IMR-90 (cell line): ENCODE results near the gene LIG1. TPM values are rescaled to one million over a fixed set of nuclear protein-coding genes. Genes with fewer than 3 reads are reported as not detected.

ENCODE experiments used
- ATAC-seq: fragments of 200-7000 bp; cut with Tn5 transposase; 2 replicates; pipeline ENCODE4 v1.9.1; 2020; ENCODE audit warnings: low read depth, mild to moderate bottlenecking, moderate library complexity
- BruUV-seq: library from RNA; stranded (reverse); fragments of 400-500 nt; replicated peaks from 2 replicates; lab custom pipeline; 2021; lab: Mats Ljungman, UMichigan
- CTCF ChIA-PET: fragments of 300-600 bp; formaldehyde crosslinking; extraction: SDS; loops from one replicate; lab custom pipeline; 2021; ENCODE audit warnings: antibody characterized with exemption; lab: Yijun Ruan, JAX
- POLR2A ChIA-PET: fragments of 300-600 bp; sonication (Branson Sonifier 250); formaldehyde crosslinking; loops from one replicate; lab custom pipeline; 2022; ENCODE audit warnings: antibody characterized with exemption; ENCODE audit not compliant: unreplicated experiment; lab: Charles Lee
- DNase-seq: peaks from one replicate; pipeline ENCODE4 v3.0.0; 2013
- H2AFZ ChIP-seq: replicated peaks from 2 replicates; pipeline ENCODE3; 2013; ENCODE audit warnings: low read length, mild to moderate bottlenecking; ENCODE audit not compliant: poor library complexity
- H2AK5ac ChIP-seq: 2 replicates; pipeline ENCODE4 v1.6.1; 2013; ENCODE audit warnings: low read depth, low read length, inconsistent platforms
- H2AK9ac ChIP-seq: replicated peaks from 2 replicates; pipeline ENCODE3; 2013; ENCODE audit warnings: mild to moderate bottlenecking, low read depth, low read length, moderate library complexity; ENCODE audit not compliant: poor library complexity
- H2BK120ac ChIP-seq: 2 replicates; pipeline ENCODE4 v1.6.1; 2013; ENCODE audit warnings: low read depth, low read length, inconsistent platforms
- H2BK15ac ChIP-seq: 3 replicates; pipeline ENCODE4 v1.6.1; 2013; ENCODE audit warnings: low read depth, low read length, inconsistent platforms
- H2BK20ac ChIP-seq: 2 replicates; pipeline ENCODE4 v1.6.1; 2013; ENCODE audit warnings: low read depth, mild to moderate bottlenecking, inconsistent platforms, low read length, moderate library complexity
- H2BK5ac ChIP-seq: 2 replicates; pipeline ENCODE4 v1.6.1; 2013; ENCODE audit warnings: mild to moderate bottlenecking, low read depth, low read length, inconsistent platforms; ENCODE audit not compliant: poor library complexity, severe bottlenecking
- H3K14ac ChIP-seq: replicated peaks from 2 replicates; pipeline ENCODE4 v1.6.1; 2013; ENCODE audit warnings: low read depth, low read length, inconsistent platforms
- H3K18ac ChIP-seq: 2 replicates; pipeline ENCODE4 v1.6.1; 2013; ENCODE audit warnings: low read depth, low read length, control low read depth
- H3K23ac ChIP-seq: 2 replicates; pipeline ENCODE4 v1.6.1; 2013; ENCODE audit warnings: low read depth, low read length, inconsistent platforms
- H3K27ac ChIP-seq: 2 replicates; pipeline ENCODE4 v1.5.1; 2013; ENCODE audit warnings: mild to moderate bottlenecking, control low read depth, low read length; ENCODE audit not compliant: insufficient read depth
- H3K27me3 ChIP-seq: 2 replicates; pipeline ENCODE4 v1.6.1; 2013; ENCODE audit warnings: low read length; ENCODE audit not compliant: control insufficient read depth, insufficient read depth
- H3K36me3 ChIP-seq: 2 replicates; pipeline ENCODE4 v1.6.1; 2013; ENCODE audit warnings: low read length, mixed read lengths; ENCODE audit not compliant: control insufficient read depth, insufficient read depth
- H3K4ac ChIP-seq: 2 replicates; pipeline ENCODE4 v1.6.1; 2013; ENCODE audit warnings: low read depth, low read length, inconsistent platforms
- H3K4me1 ChIP-seq: 2 replicates; pipeline ENCODE4 v1.6.1; 2013; ENCODE audit warnings: low read length, mixed read lengths; ENCODE audit not compliant: control insufficient read depth, insufficient read depth
- H3K4me2 ChIP-seq: 2 replicates; pipeline ENCODE4 v1.6.1; 2013; ENCODE audit warnings: low read depth, mild to moderate bottlenecking, control low read depth, low read length, moderate library complexity
- H3K4me3 ChIP-seq: 2 replicates; pipeline ENCODE4 v1.5.1; 2013; ENCODE audit warnings: low read depth, mild to moderate bottlenecking, control low read depth, low read length, moderate library complexity; ENCODE audit not compliant: insufficient read depth
- H3K56ac ChIP-seq: 2 replicates; pipeline ENCODE4 v1.6.1; 2013; ENCODE audit warnings: low read length, inconsistent platforms; ENCODE audit not compliant: insufficient read depth; ENCODE audit errors: extremely low read depth
- H3K79me1 ChIP-seq, 2 experiments: 2 replicates each; pipeline ENCODE4 v1.6.1; 2013; ENCODE audit warnings: low read length in 2 of 2, inconsistent platforms in 1 of 2, low read depth in 1 of 2
- H3K9ac ChIP-seq: 2 replicates; pipeline ENCODE4 v1.6.1; 2013; ENCODE audit warnings: low read depth, low read length, control low read depth
- H3K9me1 ChIP-seq: 2 replicates; pipeline ENCODE4 v1.6.1; 2013; ENCODE audit warnings: low read length, inconsistent platforms; ENCODE audit not compliant: insufficient read depth
- H3K9me3 ChIP-seq: 2 replicates; pipeline ENCODE4 v1.6.1; 2013; ENCODE audit warnings: low read length; ENCODE audit not compliant: control insufficient read depth, insufficient read depth
- H4K20me1 ChIP-seq: 2 replicates; pipeline ENCODE4 v1.6.1; 2013; ENCODE audit warnings: low read length, inconsistent platforms; ENCODE audit not compliant: insufficient read depth
- H4K5ac ChIP-seq: 2 replicates; pipeline ENCODE4 v1.6.1; 2013; ENCODE audit warnings: mild to moderate bottlenecking, low read depth, low read length, control low read depth
- H4K8ac ChIP-seq, 2 experiments: 2 replicates each; pipeline ENCODE4 v1.6.1; 2013; ENCODE audit warnings: low read depth in 2 of 2, low read length in 2 of 2, control low read depth in 1 of 2, inconsistent platforms in 1 of 2
- H4K91ac ChIP-seq: 2 replicates; pipeline ENCODE4 v1.6.1; 2013; ENCODE audit warnings: low read depth, low read length, inconsistent platforms; ENCODE audit not compliant: insufficient read depth
- CHD1 ChIP-seq: IDR thresholded peaks from 2 replicates; pipeline ENCODE4 v1.6.1; 2012; ENCODE audit warnings: low read depth, low read length, improper control_type of control experiment
- MAZ ChIP-seq: IDR thresholded peaks from 2 replicates; pipeline ENCODE4 v1.6.1; 2012; ENCODE audit warnings: low read depth, mild to moderate bottlenecking, low read length, improper control_type of control experiment, moderate library complexity, borderline replicate concordance
- MXI1 ChIP-seq: IDR thresholded peaks from 2 replicates; pipeline ENCODE4 v1.6.1; 2012; ENCODE audit warnings: low read depth, mild to moderate bottlenecking, low read length, moderate library complexity, borderline replicate concordance
- RFX5 ChIP-seq: IDR thresholded peaks from 2 replicates; pipeline ENCODE4 v1.8.0; 2012; ENCODE audit warnings: low read depth, mild to moderate bottlenecking, low read length, moderate library complexity
- USF2 ChIP-seq: fragments of 150-350 bp; IDR thresholded peaks from 2 replicates; pipeline ENCODE4 v1.6.1; 2017; ENCODE audit warnings: mild to moderate bottlenecking, antibody characterized with exemption, low read length, low read depth
- WGBS, 2 experiments: methylation state at CpG; one replicate each; pipeline versions ENCODE4 v1.1.5 to v1.1.7; 2013; ENCODE audit warnings: missing lambda C conversion rate in 2 of 2; ENCODE audit not compliant: insufficient read length in 1 of 2; ENCODE audit errors: extremely low coverage in 2 of 2; 5-methylcytosine and 5-hydroxymethylcytosine counted together
- dilution Hi-C: fragments of 300-500 bp; cut with HindIII; formaldehyde crosslinking; loops from one replicate; pipeline ENCODE4 v1.14.3; 2018; ENCODE audit warnings: low sequenced_read_pairs; ENCODE audit not compliant: unreplicated experiment
- in situ Hi-C: fragments of 300-500 bp; cut with MboI; formaldehyde crosslinking; loops from 3 replicates; pipeline ENCODE4 v1.14.3; 2019; ENCODE audit warnings: low sequenced_read_pairs, inconsistent platforms, mixed read lengths
- intact Hi-C: fragments of 100-400 bp; cut with micrococcal nuclease; formaldehyde crosslinking; loops from 2 replicates; pipeline ENCODE4 v1.10.0; 2022
- polyA plus RNA-seq, 3 experiments: library from polyadenylated mRNA; depleted of rRNA; stranded (reverse); fragments of >200 nt; gene quantifications; 2 replicates each; pipeline ENCODE4 v1.2.3, GENCODE V29; 2012; ENCODE audit warnings: low replicate concordance in 1 of 3
- total RNA-seq: library from RNA; depleted of rRNA; stranded (reverse); fragments of >200 nt; gene quantifications from 2 replicates; pipeline ENCODE4 v1.2.3, GENCODE V29; 2012

Gene LIG1
- total and polyA plus RNA-seq, 2 of the 4 experiments (the other 2 are of a cell fraction) = 24.9 to 34.0 TPM

GRCh38 chr19:48139053-48139452 lies 31.1 kb downstream of the LIG1 start:
- Histone ChIP-seq H2BK120ac (no peak overlapping the region), H3K27ac (no peak overlapping the region), H2AK9ac (no peak overlapping the region), H2AK5ac (no peak overlapping the region), H3K27me3 (no peaks in the 10 kb centered on the region), H2BK15ac (no peak overlapping the region), H3K79me1 (no peaks in the 10 kb centered on the region), H4K5ac (no peak overlapping the region), H4K91ac (no peak overlapping the region), H3K9me1 (no peaks in the 10 kb centered on the region), H3K4me2 (no peak overlapping the region), H3K9ac (no peak overlapping the region), H3K14ac (no peak overlapping the region), H3K36me3 (peaks cover 5% of the 10 kb centered on the region), H3K18ac (no peak overlapping the region), H4K20me1 (no peaks in the 10 kb centered on the region; the same call in none of the 2 replicates), H3K4me3 (no peak overlapping the region), H3K4me1 (no peaks in the 10 kb centered on the region), H3K23ac (no peak overlapping the region), H4K8ac (no peak overlapping the region), H2BK5ac (no peak overlapping the region), H2BK20ac (no peak overlapping the region), H2AFZ (no peak overlapping the region), H3K9me3 (no peaks in the 10 kb centered on the region), H3K56ac (no peak overlapping the region), H3K4ac (no peak overlapping the region)
- BruUV-seq = no TSS peak
- dilution Hi-C loops (no loop called here), in situ Hi-C loops (no loop called here), intact Hi-C loops (no loop called here)
- DNase-seq (no peak), ATAC-seq (no peak)
- CTCF ChIA-PET = no interaction called here
- WGBS, 2 experiments = 87% methylated on average over 3 of the region's 6 CpGs; no CpG with 5 or more reads in 1 of the 2 experiments
- TF ChIP-seq MXI1 (no peak), USF2 (no peak), RFX5 (no peak), MAZ (no peak), CHD1 (no peak)
- POLR2A ChIA-PET = no interaction called here
